ENCODE measurements around the gene SLC9A6.

Gene SLC9A6

GRCh38 chrX:136021903-136022302, 36.7 kb downstream of the SLC9A6 start:
- DNase-seq = no peak
- in situ Hi-C loops (cut with HindIII; ENCODE audit: low pct_ligation_motif_present, low pct_unique_long_range_greater_than_20kb, low sequenced_read_pairs) = no loop called here

- DNase-seq = no peak
- in situ Hi-C loops (cut with HindIII; ENCODE audit: low pct_ligation_motif_present, low pct_unique_long_range_greater_than_20kb, low sequenced_read_pairs) = no loop called here
Observed at GRCh38 chrX:136025091-136025490, 39.9 kb downstream of the SLC9A6 start.

- DNase-seq = peak; percentile 44
- in situ Hi-C loops (cut with HindIII; ENCODE audit: low pct_ligation_motif_present, low pct_unique_long_range_greater_than_20kb, low sequenced_read_pairs) = no loop called here
Observed at GRCh38 chrX:136028383-136028984, 43.2 kb downstream of the SLC9A6 start.

GRCh38 chrX:136029766-136030165, 44.5 kb downstream of the SLC9A6 start:
- no peak for DNase-seq
- in situ Hi-C loops (cut with HindIII; ENCODE audit: low pct_ligation_motif_present, low pct_unique_long_range_greater_than_20kb, low sequenced_read_pairs) = no loop called here

GRCh38 chrX:136030303-136031191, 45.3 kb downstream of the SLC9A6 start:
- in situ Hi-C loops (cut with HindIII; ENCODE audit: low pct_ligation_motif_present, low pct_unique_long_range_greater_than_20kb, low sequenced_read_pairs) = no loop called here

GRCh38 chrX:136031626-136032025, 46.4 kb downstream of the SLC9A6 start:
- no peak for DNase-seq
- in situ Hi-C loops (cut with HindIII; ENCODE audit: low pct_ligation_motif_present, low pct_unique_long_range_greater_than_20kb, low sequenced_read_pairs) = no loop called here

More at GRCh38 chrX:136030303-136031191, 45.3 kb downstream of the SLC9A6 start:
- DNase-seq = no peak

GRCh38 chrX:136032370-136032769, 47.1 kb downstream of the SLC9A6 start:
- in situ Hi-C loops (cut with HindIII; ENCODE audit: low pct_ligation_motif_present, low pct_unique_long_range_greater_than_20kb, low sequenced_read_pairs) = no loop called here

GRCh38 chrX:136034668-136035067, 49.4 kb downstream of the SLC9A6 start:
- DNase-seq = no peak
- in situ Hi-C loops (cut with HindIII; ENCODE audit: low pct_ligation_motif_present, low pct_unique_long_range_greater_than_20kb, low sequenced_read_pairs) = no loop called here

More at GRCh38 chrX:136032370-136032769, 47.1 kb downstream of the SLC9A6 start:
- DNase-seq = no peak

GRCh38 chrX:136035663-136036062, 50.4 kb downstream of the SLC9A6 start:
- in situ Hi-C loops (cut with HindIII; ENCODE audit: low pct_ligation_motif_present, low pct_unique_long_range_greater_than_20kb, low sequenced_read_pairs) = no loop called here
- no peak for DNase-seq

- DNase-seq = no peak
- in situ Hi-C loops (cut with HindIII; ENCODE audit: low pct_ligation_motif_present, low pct_unique_long_range_greater_than_20kb, low sequenced_read_pairs) = no loop called here
Observed at GRCh38 chrX:136039485-136039884, 54.2 kb downstream of the SLC9A6 start.

- no peak for DNase-seq
- in situ Hi-C loops (cut with HindIII; ENCODE audit: low pct_ligation_motif_present, low pct_unique_long_range_greater_than_20kb, low sequenced_read_pairs) = no loop called here
Observed at GRCh38 chrX:136039968-136040367, 54.7 kb downstream of the SLC9A6 start.

- in situ Hi-C loops (cut with HindIII; ENCODE audit: low pct_ligation_motif_present, low pct_unique_long_range_greater_than_20kb, low sequenced_read_pairs) = no loop called here
- no peak for DNase-seq
Observed at GRCh38 chrX:136041254-136041812, 56.1 kb downstream of the SLC9A6 start.

- in situ Hi-C loops (cut with HindIII; ENCODE audit: low pct_ligation_motif_present, low pct_unique_long_range_greater_than_20kb, low sequenced_read_pairs) = no loop called here
Observed at GRCh38 chrX:136045008-136045407, 59.8 kb downstream of the SLC9A6 start.

GRCh38 chrX:136046295-136047015, 61.2 kb downstream of the SLC9A6 start:
- DNase-seq = no peak
- in situ Hi-C loops (cut with HindIII; ENCODE audit: low pct_ligation_motif_present, low pct_unique_long_range_greater_than_20kb, low sequenced_read_pairs) = no loop called here

More at GRCh38 chrX:136045008-136045407, 59.8 kb downstream of the SLC9A6 start:
- no peak for DNase-seq

GRCh38 chrX:136047016-136047642, 61.9 kb downstream of the SLC9A6 start:
- in situ Hi-C loops (cut with HindIII; ENCODE audit: low pct_ligation_motif_present, low pct_unique_long_range_greater_than_20kb, low sequenced_read_pairs) = no loop called here
- no peak for DNase-seq

GRCh38 chrX:136047969-136048368, 62.7 kb downstream of the SLC9A6 start:
- in situ Hi-C loops (cut with HindIII; ENCODE audit: low pct_ligation_motif_present, low pct_unique_long_range_greater_than_20kb, low sequenced_read_pairs) = no loop called here
- no peak for DNase-seq

GRCh38 chrX:136048446-136048845, 63.2 kb downstream of the SLC9A6 start:
- in situ Hi-C loops (cut with HindIII; ENCODE audit: low pct_ligation_motif_present, low pct_unique_long_range_greater_than_20kb, low sequenced_read_pairs) = no loop called here
- no peak for DNase-seq

GRCh38 chrX:136049608-136050007, 64.4 kb downstream of the SLC9A6 start:
- in situ Hi-C loops (cut with HindIII; ENCODE audit: low pct_ligation_motif_present, low pct_unique_long_range_greater_than_20kb, low sequenced_read_pairs) = no loop called here
- DNase-seq = no peak
